OCI-LY1 (cell line): Measurements from ENCODE around the gene SYNGAP1.

Experiments
- H2AFZ ChIP-seq: fragments of 200-600 bp; sonication (generic), shearing (Covaris generic); 2 replicates; pipeline ENCODE4 v1.6.0; 2014; ENCODE audit warnings: antibody characterized with exemption, mild to moderate bottlenecking, low read length
- H3F3A ChIP-seq: fragments of 200-600 bp; sonication (generic), shearing (Covaris generic); 2 replicates; pipeline ENCODE4 v1.6.0; 2014; ENCODE audit warnings: mild to moderate bottlenecking, antibody characterized with exemption, low read length, moderate library complexity; ENCODE audit not compliant: insufficient read depth
- H3K27ac ChIP-seq: fragments of 200-600 bp; sonication (generic); 2 replicates; pipeline ENCODE4 v1.5.1; 2014; ENCODE audit warnings: low read length, mixed run types, mild to moderate bottlenecking, low read depth; ENCODE audit not compliant: poor library complexity, severe bottlenecking
- H3K27me3 ChIP-seq: fragments of 200-600 bp; sonication (generic); 2 replicates; pipeline ENCODE4 v1.6.0; 2014; ENCODE audit warnings: antibody characterized with exemption, mild to moderate bottlenecking, low read length, moderate library complexity; ENCODE audit not compliant: insufficient read depth
- H3K36me3 ChIP-seq: fragments of 200-600 bp; sonication (generic); 2 replicates; pipeline ENCODE4 v1.6.1; 2014; ENCODE audit warnings: mild to moderate bottlenecking, antibody characterized with exemption, low read length, moderate library complexity, mixed read lengths; ENCODE audit not compliant: insufficient read depth
- H3K4me1 ChIP-seq: fragments of 200-600 bp; sonication (generic); 2 replicates; pipeline ENCODE4 v1.5.1; 2014; ENCODE audit warnings: mild to moderate bottlenecking, low read length, moderate library complexity; ENCODE audit not compliant: insufficient read depth, severe bottlenecking
- H3K4me2 ChIP-seq: fragments of 200-600 bp; sonication (generic), shearing (Covaris generic); 2 replicates; pipeline ENCODE4 v1.6.1; 2014; ENCODE audit warnings: low read length
- H3K4me3 ChIP-seq: fragments of 200-600 bp; sonication (generic); 2 replicates; pipeline ENCODE4 v1.5.1; 2014; ENCODE audit warnings: low read length, low read depth, mild to moderate bottlenecking, mixed read lengths; ENCODE audit not compliant: poor library complexity, severe bottlenecking
- H3K79me2 ChIP-seq: fragments of 200-600 bp; shearing (Covaris generic); 2 replicates; pipeline ENCODE4 v1.6.1; 2016; ENCODE audit warnings: mixed run types, low read length, mixed read lengths; ENCODE audit not compliant: insufficient read depth
- H3K9ac ChIP-seq: fragments of 200-600 bp; sonication (generic), shearing (Covaris generic); 2 replicates; pipeline ENCODE4 v1.6.1; 2014; ENCODE audit warnings: mild to moderate bottlenecking, low read length, mixed read lengths
- H3K9me2 ChIP-seq: fragments of 200-600 bp; sonication (generic), shearing (Covaris generic); 2 replicates; pipeline ENCODE4 v1.6.1; 2014; ENCODE audit warnings: low read depth, mild to moderate bottlenecking, low read length, mixed read lengths
- H3K9me3 ChIP-seq: fragments of 200-600 bp; shearing (Covaris generic); 2 replicates; pipeline ENCODE4 v1.6.1; 2014; ENCODE audit warnings: low read length, mixed read lengths
- H4K20me1 ChIP-seq: fragments of 200-600 bp; sonication (generic), shearing (Covaris generic); 2 replicates; pipeline ENCODE4 v1.6.0; 2016; ENCODE audit warnings: mild to moderate bottlenecking, low read length; ENCODE audit not compliant: insufficient read depth
- EZH2 ChIP-seq: fragments of 200-600 bp; sonication (generic), shearing (Covaris generic); IDR thresholded peaks from 2 replicates; pipeline ENCODE4 v1.8.0; 2017; ENCODE audit warnings: borderline replicate concordance, mixed run types, mild to moderate bottlenecking, antibody characterized with exemption, low read length, moderate library complexity, mixed read lengths
- TF ChIP-seq, protein P1 (sequence below): fragments of 200-600 bp; sonication (generic), shearing (Covaris generic); IDR thresholded peaks from 2 replicates; pipeline ENCODE4 v1.5.1; 2017; ENCODE audit warnings: mild to moderate bottlenecking, antibody characterized with exemption, low read length, moderate library complexity, mixed read lengths

Gene SYNGAP1

DNA sequence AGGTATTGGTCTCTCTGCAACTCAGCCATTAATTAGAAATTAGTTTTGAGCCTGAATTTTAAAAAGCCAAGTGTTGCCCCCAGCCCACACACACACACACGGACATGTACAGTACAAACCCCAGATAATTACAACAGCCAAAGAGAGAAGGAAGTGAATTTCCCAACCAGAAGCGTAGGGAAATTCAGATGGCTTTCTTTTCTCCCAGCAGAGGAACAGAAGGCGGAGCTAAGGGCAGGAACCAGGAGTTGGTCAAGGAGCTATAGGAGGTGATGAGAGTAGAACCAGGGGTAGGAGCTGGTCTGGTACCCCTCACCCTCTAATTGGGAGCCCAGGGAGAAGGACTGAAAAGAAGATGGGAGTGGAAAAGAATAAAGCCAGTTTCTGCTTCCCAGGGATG, 30.6 kb downstream of the SYNGAP1 start:
- H3K9me3 ChIP-seq: no peaks in the 10 kb centered on the region
- H3K27me3 ChIP-seq: no peaks in the 10 kb centered on the region
- H3K4me1 ChIP-seq: peaks cover 18% of the 10 kb centered on the region
- H3K36me3 ChIP-seq: peaks cover 5% of the 10 kb centered on the region; the same call in 1 of the 2 replicates
- no peaks in the 10 kb centered on the region for H3K79me2 ChIP-seq
- no peak overlapping the region for H3K9ac ChIP-seq
- no peak overlapping the region for H3K27ac ChIP-seq
- H4K20me1 ChIP-seq: no peaks in the 10 kb centered on the region
- no peaks in the 10 kb centered on the region for H3K9me2 ChIP-seq
- no peaks in the 10 kb centered on the region for H3F3A ChIP-seq
- TF ChIP-seq, protein P1, sequence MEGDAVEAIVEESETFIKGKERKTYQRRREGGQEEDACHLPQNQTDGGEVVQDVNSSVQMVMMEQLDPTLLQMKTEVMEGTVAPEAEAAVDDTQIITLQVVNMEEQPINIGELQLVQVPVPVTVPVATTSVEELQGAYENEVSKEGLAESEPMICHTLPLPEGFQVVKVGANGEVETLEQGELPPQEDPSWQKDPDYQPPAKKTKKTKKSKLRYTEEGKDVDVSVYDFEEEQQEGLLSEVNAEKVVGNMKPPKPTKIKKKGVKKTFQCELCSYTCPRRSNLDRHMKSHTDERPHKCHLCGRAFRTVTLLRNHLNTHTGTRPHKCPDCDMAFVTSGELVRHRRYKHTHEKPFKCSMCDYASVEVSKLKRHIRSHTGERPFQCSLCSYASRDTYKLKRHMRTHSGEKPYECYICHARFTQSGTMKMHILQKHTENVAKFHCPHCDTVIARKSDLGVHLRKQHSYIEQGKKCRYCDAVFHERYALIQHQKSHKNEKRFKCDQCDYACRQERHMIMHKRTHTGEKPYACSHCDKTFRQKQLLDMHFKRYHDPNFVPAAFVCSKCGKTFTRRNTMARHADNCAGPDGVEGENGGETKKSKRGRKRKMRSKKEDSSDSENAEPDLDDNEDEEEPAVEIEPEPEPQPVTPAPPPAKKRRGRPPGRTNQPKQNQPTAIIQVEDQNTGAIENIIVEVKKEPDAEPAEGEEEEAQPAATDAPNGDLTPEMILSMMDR: no peak
- no peak for TF ChIP-seq EZH2
- no peak overlapping the region for H3K4me3 ChIP-seq
- H3K4me2 ChIP-seq: no peak overlapping the region
- H2AFZ ChIP-seq: no peak overlapping the region

- H3K27ac ChIP-seq: no peak overlapping the region
- TF ChIP-seq, protein P1: no peak
- TF ChIP-seq EZH2: no peak
- H3K9ac ChIP-seq: no peak overlapping the region
- H3K9me3 ChIP-seq: no peaks in the 10 kb centered on the region
- H3K4me3 ChIP-seq: no peak overlapping the region
- no peaks in the 10 kb centered on the region for H3K27me3 ChIP-seq
- no peaks in the 10 kb centered on the region for H3K79me2 ChIP-seq
- no peaks in the 10 kb centered on the region for H3F3A ChIP-seq
- H4K20me1 ChIP-seq: no peaks in the 10 kb centered on the region
- no peaks in the 10 kb centered on the region for H3K9me2 ChIP-seq
- H3K4me2 ChIP-seq: no peak overlapping the region
- H2AFZ ChIP-seq: no peak overlapping the region
- H3K4me1 ChIP-seq: peaks cover 19% of the 10 kb centered on the region
- peaks cover 10% of the 10 kb centered on the region; the same call in 1 of the 2 replicates for H3K36me3 ChIP-seq
Observed at GRCh38 chr6:33451606-33452005, 31.7 kb downstream of the SYNGAP1 start.

GRCh38 chr6:33452496-33452895, 32.6 kb downstream of the SYNGAP1 start:
- Histone ChIP-seq H3K9me2 (no peaks in the 10 kb centered on the region), H3K9ac (no peak overlapping the region), H3K9me3 (no peaks in the 10 kb centered on the region), H3K27me3 (no peaks in the 10 kb centered on the region), H3K4me1 (peaks cover 19% of the 10 kb centered on the region), H3K4me3 (no peak overlapping the region), H3F3A (no peaks in the 10 kb centered on the region), H2AFZ (no peak overlapping the region), H3K4me2 (no peak overlapping the region), H3K27ac (no peak overlapping the region), H3K79me2 (no peaks in the 10 kb centered on the region), H3K36me3 (peaks cover 12% of the 10 kb centered on the region; the same call in 1 of the 2 replicates), H4K20me1 (no peaks in the 10 kb centered on the region)
- TF ChIP-seq EZH2: no peak
- TF ChIP-seq, protein P1: no peak
